ENCODE measurements around the gene TMEM45B.
"Not testable (repeated sequence)": the region's sequence is repeated elsewhere in the genome, so short reads cannot be mapped to it uniquely, and the experiment has no call there.

The TMEM45B gene

DNA sequence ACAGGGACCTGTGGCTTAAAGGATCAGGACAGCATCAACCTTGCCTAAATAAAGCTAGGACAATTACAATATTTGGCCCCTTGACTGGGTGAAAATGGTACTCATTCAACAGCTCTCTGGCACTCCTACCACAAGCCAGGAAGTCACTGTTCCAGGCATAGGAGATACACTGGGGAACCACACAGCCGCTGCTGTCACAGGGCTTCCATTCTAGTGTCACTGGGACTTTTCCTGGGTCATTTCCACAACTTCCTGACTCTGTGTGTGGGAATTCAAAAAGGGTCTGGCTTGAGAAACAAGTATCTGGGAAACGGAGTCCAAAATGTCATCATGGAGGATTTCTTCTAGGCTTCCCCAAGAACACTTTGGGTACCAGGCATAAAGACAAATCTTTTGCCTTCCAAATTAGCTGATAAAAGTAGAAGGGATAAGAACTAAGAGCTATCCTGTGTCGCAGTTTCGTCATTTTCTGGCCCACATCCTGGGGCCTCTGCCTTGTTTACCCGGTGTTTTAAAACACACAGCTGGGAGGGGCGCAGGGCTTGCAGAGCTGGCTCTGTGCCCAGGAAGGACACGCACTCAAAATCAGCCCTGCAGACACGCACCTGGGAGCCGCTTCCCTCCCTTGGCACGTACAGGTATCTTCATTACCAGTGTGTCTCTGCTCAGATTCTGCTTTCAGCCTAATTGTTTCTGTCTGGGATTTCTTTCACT is 38.0 kb downstream of the TMEM45B start:
- peak; percentile 32 for DNase-seq

DNA sequence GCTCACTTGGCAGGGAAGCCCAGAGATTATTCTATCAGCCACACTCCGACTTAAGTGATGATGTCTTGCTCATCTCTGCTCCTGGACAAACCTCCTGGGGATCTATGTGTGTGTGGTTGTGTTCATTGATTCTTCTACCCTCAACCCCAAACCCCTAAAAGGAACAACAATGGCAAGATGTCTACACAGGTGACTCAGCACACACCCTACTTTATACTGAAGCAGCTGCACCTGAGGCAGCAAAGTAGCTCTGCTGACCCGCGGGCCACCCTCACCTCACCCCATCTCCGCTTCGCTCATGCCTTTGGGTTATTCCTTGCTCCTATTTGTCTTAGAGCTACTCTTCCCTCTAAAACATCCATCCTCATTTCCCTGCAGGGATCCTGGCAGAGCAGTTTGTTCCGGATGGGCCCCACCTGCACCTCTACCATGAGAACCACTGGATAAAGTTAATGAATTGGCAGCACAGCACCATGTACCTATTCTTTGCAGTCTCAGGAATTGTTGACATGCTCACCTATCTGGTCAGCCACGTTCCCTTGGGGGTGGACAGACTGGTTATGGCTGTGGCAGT is 38.7 kb downstream of the TMEM45B start:
- no peak for DNase-seq

DNA sequence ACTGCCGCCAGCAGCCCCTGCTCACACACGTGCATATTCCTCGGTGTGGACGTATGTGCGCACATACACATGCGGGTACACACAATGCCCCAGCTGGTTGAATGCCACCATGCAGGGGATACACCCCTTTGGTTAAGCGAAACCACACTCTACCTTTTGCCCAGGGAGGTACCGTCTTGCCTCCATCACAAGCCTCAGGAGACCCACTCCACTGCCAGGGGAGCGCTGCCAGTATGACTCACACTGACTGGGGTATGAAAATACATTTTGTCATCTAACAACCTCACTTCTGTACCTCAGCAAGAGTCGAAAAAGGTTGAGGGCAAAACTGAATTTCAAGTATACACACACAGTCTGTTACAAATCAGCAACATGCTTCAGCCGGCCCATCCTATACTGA is 39.4 kb downstream of the TMEM45B start:
- DNase-seq, result no peak

DNA sequence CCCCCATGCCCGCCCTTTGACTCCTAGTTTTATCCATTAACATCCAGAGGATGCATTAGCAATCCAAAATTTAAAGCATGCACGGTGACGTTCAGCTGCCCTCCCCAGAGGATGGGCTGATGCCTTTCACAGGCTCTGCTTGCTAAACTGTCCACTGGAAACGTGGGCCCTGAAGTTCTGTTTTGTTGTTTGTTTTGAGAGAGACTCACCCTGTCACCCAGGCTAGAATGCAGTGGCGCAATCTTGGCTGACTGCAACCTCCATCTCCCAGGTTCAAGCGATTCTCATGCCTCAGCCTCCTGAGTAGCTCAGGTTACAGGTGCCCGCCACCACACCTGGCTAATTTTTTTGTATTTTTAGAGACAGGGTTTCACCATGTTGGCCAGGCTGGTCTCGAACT is 40.4 kb downstream of the TMEM45B start:
- DNase-seq, result no peak

DNA sequence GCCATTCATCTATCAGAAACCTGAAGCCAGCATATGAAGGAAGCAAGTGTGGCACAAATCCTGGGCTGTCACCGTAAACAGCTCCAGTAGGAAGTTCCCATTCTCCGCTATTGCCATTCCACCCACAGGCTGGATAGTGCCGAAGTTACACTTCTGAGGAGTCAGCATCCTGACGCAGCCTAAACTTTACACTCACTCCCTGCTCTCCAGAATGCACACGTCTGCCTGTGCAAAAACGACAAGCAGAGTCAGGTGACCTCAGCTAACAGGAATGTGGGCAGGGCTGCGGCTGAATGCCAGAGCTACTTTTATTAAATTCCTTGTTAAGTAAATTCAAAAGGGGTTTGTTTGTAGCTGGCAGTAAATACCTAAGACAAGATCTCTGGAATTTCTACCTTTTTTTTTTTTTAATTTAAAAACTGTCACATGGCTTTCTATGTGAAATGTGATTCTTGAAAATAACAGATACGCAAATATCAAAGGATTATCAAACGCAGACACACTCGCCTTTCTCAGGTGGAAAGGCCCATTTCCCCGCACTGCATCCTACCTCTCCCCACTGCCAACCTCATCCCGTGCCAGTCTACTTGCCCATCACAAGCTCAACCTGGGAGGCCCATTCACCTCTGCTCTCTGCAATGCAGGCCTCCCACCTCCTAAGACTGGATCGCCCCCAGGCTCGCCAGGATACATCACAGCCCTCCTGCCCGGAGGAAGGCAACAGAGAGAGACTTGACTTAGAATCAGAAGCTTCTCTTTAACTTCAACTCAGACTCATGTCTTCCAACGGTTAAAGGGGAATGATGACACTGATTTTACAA is 46.3 kb downstream of the TMEM45B start:
- no peak for DNase-seq

DNA sequence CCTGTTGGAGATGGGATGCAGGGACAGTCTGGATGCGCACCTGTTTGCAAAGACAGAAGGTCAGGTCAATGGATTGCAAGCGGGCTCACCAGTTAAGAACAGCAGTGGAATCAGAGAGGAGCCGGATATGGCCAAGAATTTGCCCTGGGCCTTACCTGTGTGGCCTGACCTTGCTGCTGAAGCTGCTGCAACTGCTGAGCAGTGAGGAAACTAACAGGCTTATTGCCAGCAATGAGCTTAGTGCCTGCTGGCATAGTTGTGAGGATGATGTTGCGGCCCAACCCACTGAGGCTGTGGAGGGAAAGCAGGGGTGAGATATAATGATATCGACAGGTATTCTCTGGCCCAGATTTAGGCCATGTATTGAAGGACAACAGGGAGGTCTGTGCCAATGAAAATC is 49.2 kb downstream of the TMEM45B start:
- no peak for DNase-seq

DNA sequence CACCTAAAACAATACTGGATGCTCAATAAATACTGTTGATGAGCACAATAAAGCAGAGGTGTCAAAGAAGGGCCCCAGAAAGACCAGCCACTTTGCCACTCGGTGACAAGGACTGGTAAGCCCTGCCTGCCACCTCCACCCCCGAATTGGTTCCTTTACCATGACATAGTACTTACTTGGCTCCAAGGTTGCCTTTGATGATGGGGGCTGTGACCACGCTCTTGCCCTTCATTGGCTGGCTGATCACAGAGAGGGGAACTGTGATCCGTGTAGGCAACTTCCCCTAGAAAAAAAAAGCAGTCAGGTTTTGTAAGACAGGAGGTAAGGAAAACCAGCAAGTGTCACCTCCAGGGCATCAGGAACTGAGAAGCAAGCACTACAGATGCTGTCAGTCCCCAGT is 50.1 kb downstream of the TMEM45B start:
- DNase-seq, result no peak

DNA sequence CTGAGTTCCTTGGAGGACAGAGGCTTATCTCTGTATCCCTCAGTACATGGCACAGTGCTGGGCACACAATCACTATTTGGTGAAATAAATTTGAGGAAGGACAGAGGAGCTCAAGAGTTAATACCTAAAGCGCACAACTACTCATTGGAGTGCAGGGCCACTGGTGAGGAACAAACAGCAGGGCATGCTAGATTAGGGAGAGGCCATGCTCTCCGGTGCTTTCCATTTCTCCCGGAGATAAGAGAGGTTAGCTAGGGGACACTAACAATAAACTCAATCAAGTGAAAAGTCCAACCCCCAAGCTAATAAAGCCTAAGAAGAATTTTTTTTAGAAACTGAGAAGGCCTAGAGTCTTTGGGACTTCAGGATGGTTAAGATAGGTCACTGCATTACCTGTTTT is 50.7 kb downstream of the TMEM45B start:
- no peak for DNase-seq

DNA sequence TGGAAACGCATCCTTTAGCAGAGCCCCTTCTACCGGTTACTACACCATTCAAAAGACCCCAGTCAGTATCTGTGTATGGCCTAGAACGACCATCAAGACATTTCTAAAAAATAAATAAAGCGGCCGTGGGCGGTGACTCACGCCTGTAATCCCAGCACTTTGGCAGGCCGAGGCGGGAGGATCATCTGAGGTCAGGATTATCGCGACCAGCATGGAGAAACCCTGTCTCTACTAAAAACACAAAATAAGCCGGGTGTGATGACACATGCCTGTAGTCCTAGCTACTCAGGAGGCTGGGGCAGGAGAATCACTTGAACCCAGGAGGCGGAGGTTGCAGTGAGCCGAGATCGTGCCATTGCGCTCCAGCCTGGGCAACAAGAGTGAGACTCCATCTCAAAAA is 53.0 kb downstream of the TMEM45B start:
- DNase-seq, result not testable (repeated sequence)

DNA sequence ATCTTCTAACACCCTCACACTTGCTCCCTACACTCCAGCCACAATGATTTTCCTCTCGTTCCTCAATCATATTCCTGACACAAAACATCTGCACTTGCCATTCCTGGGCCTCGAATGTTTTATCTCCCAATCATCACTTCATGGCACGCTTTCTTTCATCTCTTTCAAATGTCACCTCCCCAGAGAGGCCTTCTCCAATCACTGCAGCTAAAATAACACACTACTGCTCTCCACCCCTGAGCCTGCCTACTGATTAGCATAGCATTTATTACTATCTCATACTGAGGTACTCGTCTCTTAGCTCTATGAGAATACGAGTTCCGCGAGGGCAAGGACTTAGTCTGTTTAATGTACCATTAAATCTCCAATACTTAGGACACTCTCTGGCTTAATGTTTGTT is 56.3 kb downstream of the TMEM45B start:
- DNase-seq, result no peak

DNA sequence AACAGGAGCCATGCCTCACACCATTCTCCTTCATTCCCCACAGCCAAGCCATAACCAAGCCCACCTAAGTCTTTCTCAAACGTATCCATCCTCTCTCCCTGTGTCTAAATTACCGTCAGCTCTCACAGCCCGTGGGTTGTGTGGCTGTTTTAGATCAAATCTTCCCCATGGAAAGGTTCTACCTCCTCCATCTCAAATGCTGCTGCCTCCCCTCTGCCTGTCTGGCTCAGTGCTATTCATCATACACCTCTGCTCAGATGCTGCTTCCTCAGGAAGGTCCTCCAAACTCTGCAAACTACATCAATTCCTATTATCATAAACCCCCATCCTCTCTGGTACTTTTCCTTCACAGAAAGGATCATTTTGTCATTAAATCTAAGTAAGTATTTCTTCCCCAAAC is 64.7 kb downstream of the TMEM45B start:
- DNase-seq, result no peak

DNA sequence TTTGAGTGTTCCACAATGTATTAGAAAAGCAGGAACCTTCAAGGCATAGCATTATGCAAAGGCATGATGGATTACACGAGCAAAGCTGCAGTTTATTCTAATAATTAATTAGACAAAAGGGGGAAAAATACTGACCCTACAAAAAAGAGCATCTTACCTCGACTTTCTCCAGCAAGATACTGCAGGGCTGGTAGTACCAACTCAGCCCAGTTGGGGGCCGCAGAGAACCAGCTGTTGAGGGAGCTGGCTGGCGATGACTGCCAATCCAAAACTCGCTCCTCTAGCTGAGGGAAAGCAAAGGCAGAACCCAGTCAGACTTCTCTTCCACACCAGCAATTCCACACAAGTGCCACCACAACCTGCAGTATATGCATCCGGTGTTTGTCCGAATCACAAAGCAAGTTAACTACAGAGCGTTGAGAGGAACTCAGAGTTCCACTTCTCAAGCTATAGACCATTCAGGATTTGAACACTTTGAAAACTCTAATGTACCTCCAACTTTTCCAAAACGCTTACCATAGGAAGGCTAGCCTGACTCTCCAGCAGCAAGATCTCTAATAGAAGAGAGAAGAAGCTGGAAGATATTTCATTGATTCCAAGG is 66.0 kb downstream of the TMEM45B start:
- DNase-seq, result peak; percentile 14

DNA sequence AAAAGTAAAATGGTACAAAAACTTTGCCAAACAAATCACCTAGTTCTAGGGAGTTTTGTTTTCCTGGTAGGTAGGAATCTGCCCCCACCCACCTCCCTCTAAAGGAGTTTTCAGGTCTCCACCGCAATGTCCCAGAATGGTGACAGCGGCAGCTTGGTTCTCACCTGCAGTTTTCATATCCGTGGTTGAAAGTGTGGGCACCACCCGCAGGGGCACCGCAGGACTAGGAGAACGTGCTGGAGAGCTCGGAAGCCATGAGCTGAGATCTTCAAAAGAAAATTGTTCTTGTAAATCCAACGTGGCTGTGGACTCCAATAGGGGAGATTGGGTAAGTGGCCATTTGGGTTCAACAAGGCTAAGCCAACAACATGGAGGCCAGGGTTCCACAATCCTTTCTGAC is 68.9 kb downstream of the TMEM45B start:
- DNase-seq, result no peak

DNA sequence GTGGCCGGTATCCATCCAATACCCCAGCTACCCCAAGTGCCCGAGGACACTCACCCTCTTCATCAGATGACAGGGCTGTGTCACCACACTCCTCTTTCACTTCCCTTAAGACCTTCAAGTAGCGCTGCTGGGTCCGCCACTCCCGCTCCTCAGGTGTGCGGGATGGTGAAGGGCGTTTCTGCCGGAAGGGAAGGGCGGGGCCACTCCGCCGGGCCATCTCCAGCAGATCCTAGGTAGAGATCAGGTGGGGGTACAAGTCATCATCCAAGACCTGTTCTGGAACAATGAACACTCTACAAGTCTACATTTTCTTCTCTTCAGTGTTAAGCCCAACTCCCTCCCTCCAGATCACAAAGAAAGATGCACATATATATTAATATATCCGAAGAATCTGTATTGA is 69.7 kb downstream of the TMEM45B start:
- DNase-seq, result no peak

DNA sequence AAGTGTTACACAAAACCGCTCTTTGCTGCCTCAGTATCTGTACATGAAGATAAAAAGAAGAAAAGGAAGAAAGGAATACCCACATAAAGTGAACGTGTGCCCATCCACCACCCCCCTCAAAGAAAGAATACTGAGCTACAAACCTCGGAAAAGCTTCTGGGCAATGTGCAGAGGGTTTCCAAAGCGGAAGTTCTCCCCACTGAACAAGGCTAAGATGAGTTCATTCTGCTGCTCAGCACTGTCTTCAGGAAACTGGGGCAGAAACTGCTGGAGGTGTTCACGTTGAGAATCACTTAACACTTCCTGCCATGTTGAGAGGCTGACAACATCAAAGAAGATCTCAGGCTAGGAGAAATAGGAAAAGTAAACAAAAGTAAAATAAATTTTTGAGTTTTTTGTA is 72.8 kb downstream of the TMEM45B start:
- no peak for DNase-seq

DNA sequence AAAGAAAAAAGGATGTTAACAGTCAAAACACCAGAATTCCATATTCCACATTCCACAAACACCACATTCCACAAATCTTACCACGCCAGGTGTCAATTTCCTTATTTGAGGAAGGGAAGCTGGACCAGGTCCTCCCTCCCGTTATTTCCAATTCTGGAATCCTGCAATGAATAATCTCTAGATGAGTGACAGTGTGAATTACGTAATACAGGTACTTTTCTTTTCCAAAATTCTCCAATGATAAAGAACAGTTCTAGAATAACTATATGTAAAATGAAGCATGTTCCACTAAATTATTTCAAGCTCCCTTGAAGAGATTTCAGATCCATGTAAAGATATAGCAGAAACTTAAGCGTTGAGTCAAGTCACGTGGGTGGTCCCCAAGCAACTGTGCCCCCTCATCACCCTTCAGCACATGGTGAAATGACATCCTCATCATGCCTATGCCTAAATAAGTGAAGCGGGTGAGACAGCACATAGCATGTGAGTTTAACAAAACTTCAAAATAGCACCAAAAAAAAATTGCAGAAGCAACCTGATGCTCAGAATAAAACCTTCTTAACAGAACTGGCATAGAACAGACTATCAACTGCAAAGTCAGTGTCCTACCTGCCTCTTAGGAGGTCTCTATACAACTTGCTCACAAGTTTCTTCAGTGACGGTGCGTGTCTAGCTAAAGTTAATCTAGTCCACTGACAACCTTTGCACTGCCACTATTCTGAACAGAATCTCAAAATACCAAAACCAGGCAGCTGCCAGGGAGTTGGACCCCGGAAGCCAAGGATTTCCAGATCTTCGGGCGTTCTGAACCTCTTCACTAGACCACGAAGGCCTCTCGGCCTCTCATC is 78.9 kb downstream of the TMEM45B start:
- DNase-seq, result no peak

DNA sequence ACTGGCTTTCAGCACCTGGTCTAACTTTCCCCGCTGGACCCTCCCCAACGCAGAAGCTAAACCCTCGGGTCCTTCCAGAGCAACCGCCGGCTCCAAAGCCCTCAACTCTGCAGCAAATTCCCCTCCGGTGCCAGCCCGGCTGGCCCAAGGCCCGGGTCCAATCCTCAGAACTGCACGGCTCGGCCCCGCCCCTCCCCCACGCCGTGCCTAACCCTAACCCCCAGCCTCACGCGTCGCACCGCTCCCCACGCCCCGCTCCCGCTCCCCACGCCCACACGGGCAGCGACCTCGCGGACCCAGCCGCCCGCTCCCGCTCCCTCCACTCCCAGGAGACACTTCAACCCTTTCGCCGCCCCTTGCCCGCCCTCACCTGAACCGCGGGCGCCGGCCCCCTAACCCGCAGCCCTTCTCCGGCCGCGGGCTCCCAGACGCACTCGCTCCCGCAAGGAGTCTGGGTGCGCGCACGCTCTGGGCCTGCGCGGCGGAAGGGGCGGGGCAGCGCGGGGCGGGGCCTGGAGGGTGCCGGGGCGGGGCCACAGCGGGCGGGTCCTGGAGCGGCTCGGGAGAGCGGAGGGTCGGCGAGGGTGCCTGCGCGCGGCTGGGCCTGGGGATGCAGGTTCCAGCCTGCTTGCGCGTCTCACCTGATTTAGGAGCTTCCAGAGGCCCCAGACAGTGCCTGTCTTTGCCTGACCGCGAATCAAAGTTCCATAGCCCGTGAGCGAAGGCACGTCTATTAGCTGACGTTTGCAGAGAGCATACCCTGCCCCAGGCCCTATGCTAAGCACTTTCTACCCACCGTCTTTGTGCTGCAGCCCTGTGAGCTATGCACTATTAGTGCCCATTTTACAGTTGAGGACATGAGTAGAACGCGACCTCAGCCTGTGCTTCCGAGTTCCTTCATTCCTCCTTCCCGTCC is 79.7 kb downstream of the TMEM45B start, which contains the start of gene NFRKB:
TSS of gene NFRKB (minus strand) at position 453 of the 916 bp plus-strand sequence. CDS start 2,729 bp downstream, outside the sequence.
- DNase-seq, result peak; percentile 78

DNA sequence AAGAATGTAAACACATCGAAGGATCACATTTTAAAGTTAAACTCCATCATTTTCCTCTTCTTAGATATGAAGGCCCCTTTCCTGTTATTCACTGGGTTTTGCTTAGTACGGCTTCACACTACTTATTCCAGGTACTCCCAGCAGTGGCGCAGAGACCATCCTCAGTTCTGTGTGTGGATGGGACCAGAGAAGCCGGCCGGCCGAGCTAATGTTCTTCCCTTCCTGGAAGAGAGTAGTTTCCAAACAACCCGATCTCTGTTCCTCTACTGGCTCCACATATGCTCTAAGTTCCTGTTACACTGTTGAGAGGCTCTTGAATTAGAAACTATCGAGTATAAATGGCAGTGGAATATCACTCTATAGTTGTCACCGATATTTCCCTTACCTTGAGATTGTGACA is 80.4 kb downstream of the TMEM45B start:
- DNase-seq, result no peak

DNA sequence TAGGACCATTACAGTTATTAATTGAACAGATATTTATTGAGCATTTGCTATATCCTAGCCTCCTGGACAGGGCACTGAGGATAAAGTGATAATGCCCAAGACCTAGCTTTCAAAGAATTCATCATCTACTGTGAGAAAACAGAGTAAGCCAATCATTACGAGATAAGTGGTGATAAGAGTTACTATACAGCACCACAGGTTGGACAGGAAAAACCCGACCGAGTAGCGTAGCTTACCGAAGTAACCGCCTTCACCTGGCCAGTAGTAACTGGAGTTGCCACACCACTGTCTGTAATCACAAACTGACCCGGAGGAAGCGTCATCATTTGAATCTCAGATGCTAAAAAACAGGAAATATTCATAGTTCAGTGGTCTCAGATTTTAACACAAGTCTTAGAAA is 89.8 kb downstream of the TMEM45B start:
- no peak for DNase-seq
